ENCODE data around the gene CRABP1.
"Not testable (repeated sequence)": the region's sequence is repeated elsewhere in the genome, so short reads cannot be mapped to it uniquely, and the experiment has no call there.

Gene CRABP1

GRCh38 chr15:78374436-78375393, 34.6 kb downstream of the CRABP1 start:
- CTCF ChIA-PET = no interaction called here

GRCh38 chr15:78380143-78380542, 40.0 kb downstream of the CRABP1 start:
- CTCF ChIA-PET; DNase-seq (ENCODE audit: extremely low spot score); POLR2A ChIA-PET: not testable (repeated sequence)

More at GRCh38 chr15:78374436-78375393, 34.6 kb downstream of the CRABP1 start:
- POLR2A ChIA-PET = no interaction called here
- DNase-seq (ENCODE audit: extremely low spot score) = no peak
- TF ChIP-seq CTCF (IDR thresholded peaks at IDR 0.05; ENCODE audit: control extremely low read depth, extremely low read depth, low read depth, missing control alignments) = no peak

- POLR2A ChIA-PET = no interaction called here
- TF ChIP-seq CTCF (IDR thresholded peaks at IDR 0.05; ENCODE audit: control extremely low read depth, extremely low read depth, low read depth, missing control alignments) = no peak
- no peak for DNase-seq (ENCODE audit: extremely low spot score)
- CTCF ChIA-PET = no interaction called here
Observed at GRCh38 chr15:78382114-78382880, 42.1 kb downstream of the CRABP1 start.

GRCh38 chr15:78384651-78385050, 44.5 kb downstream of the CRABP1 start:
- TF ChIP-seq CTCF (IDR thresholded peaks at IDR 0.05; ENCODE audit: control extremely low read depth, extremely low read depth, low read depth, missing control alignments) = no peak
- DNase-seq (ENCODE audit: extremely low spot score) = no peak
- ChIA-PET POLR2A (interaction anchor here (0.6 kb wide), 1 partner anchor 137 kb away, joined by 3 read pairs; no protein-coding TSS in a partner anchor), CTCF (no interaction called here)

GRCh38 chr15:78387246-78388037, 47.3 kb downstream of the CRABP1 start:
- CTCF ChIA-PET = interaction anchor here (0.6 to 1.4 kb wide), 2 partner anchors 11 to 57 kb away, joined by 3 to 6 read pairs; no protein-coding TSS in a partner anchor

GRCh38 chr15:78388865-78389264, 48.7 kb downstream of the CRABP1 start:
- POLR2A ChIA-PET = no interaction called here

More at GRCh38 chr15:78387246-78388037, 47.3 kb downstream of the CRABP1 start:
- POLR2A ChIA-PET = no interaction called here
- DNase-seq (ENCODE audit: extremely low spot score) = no peak
- TF ChIP-seq CTCF (IDR thresholded peaks at IDR 0.05; ENCODE audit: control extremely low read depth, extremely low read depth, low read depth, missing control alignments) = no peak

More at GRCh38 chr15:78388865-78389264, 48.7 kb downstream of the CRABP1 start:
- no peak for TF ChIP-seq CTCF (IDR thresholded peaks at IDR 0.05; ENCODE audit: control extremely low read depth, extremely low read depth, low read depth, missing control alignments)
- CTCF ChIA-PET = interaction anchor here (1.2 kb wide), 1 partner anchor 27 kb away, joined by 4 read pairs; no protein-coding TSS in a partner anchor
- no peak for DNase-seq (ENCODE audit: extremely low spot score)
